ENCODE data around the gene EZR.

The EZR gene

DNA sequence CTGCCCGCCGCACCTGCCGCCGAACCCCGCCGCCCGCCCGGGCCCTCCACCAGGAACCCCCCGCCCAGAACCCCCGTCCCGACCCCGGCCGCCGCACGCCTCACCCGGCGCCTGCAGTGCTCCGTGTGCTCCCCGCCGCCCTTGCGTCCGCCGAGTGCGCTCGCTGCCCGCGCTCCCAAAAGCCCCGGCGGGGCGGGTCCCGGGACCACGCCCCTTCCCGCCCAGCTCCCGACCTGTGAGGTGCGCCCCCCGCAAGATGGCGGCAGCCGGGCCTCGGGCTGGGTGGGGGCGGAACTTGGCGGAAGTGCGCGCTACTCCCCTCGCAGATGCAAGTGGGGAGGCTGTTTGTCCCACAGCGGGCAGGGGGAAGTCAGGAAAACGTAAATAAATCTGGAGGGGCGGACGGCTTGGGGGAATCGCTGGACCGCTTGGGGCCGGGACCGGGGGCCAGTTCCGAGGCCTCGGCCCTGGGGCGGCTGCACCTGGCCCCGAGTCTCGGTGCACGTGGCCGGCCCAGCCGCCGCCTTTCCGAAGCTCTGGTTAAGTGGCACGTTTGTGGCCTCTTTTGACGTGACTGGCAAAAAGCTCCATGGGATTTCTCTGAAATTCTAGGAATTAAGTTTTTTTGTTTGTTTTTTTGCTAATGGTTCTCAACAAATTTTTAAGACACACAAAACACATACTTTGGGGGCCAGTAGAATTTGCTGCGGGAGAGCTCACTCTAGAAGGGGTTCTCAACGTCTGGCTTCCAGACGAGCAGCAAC is at the start of gene EZR:
EZR (minus strand) TSS at position 156 of the 764 bp plus-strand sequence. CDS start 1,275 bp downstream, outside the sequence.
- peak within 1 kb of the TSS; percentile 99 for H3K4me3 ChIP-seq
- TF ChIP-seq, protein P1, sequence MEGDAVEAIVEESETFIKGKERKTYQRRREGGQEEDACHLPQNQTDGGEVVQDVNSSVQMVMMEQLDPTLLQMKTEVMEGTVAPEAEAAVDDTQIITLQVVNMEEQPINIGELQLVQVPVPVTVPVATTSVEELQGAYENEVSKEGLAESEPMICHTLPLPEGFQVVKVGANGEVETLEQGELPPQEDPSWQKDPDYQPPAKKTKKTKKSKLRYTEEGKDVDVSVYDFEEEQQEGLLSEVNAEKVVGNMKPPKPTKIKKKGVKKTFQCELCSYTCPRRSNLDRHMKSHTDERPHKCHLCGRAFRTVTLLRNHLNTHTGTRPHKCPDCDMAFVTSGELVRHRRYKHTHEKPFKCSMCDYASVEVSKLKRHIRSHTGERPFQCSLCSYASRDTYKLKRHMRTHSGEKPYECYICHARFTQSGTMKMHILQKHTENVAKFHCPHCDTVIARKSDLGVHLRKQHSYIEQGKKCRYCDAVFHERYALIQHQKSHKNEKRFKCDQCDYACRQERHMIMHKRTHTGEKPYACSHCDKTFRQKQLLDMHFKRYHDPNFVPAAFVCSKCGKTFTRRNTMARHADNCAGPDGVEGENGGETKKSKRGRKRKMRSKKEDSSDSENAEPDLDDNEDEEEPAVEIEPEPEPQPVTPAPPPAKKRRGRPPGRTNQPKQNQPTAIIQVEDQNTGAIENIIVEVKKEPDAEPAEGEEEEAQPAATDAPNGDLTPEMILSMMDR (IDR thresholded peaks at IDR 0.05): no peak
- peak; percentile 85 for DNase-seq (ENCODE audit: low spot score)
- peak within 1 kb of the TSS; percentile 93 to 100 for H3K27ac ChIP-seq

DNA sequence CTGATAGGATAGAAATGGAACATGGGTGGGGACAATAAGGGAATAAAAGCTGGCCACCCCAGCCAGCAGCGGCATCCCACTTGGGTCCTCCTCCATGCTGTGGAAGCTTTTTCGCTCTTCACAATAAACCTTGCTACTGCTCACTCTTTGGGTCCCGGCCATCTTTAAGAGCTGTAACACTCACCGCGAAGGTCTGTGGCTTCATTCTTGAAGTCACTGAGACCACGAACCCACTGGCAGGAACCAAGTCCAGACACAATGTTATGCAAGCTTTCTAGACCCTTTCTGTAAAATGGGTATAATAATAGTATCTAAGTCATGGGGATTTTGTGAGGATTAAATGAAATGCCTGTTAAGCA is 48.9 kb upstream of the EZR start:
- no peak overlapping the region for H3K27ac ChIP-seq
- no peak for DNase-seq (ENCODE audit: low spot score)
- TF ChIP-seq, protein P1 (IDR thresholded peaks at IDR 0.05): no peak
- no peak overlapping the region for H3K4me3 ChIP-seq

DNA sequence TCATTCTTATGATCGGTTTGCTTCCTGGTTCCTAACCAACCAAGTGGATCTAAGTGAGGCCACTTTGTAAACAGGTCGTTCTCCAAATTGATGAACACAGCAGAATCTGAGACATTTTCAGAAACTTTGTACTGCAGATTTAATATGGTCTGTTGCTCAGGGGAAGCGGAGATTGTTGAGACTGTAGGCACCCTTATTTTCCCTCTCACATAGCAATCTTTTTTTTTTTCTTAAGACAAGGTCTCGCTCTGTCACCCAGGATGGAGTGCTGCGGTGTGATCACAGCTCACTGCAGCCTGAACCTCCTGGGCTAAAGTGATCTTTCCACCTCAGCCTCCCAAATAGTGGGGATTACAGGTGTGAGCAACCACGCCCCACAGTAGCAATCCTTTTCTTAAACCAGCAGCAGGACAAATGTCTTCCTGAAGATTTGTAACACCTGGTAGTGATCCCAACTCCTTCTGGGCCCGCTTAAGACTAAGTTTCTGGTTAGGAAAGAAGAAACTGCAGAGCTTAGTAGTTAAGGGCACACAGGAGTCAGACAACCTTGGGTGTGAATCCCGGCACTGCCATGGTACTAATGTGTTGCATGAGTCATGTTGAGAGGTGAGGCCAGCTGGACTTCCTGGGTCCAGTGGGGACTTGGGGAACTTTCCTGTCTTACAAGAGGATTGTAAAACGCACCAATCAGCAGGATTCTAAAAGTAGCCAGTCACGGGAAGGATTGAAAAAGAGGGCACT is 48.4 kb upstream of the EZR start:
- DNase-seq (ENCODE audit: low spot score): no peak
- H3K4me3 ChIP-seq: no peak overlapping the region
- H3K27ac ChIP-seq: no peak overlapping the region
- TF ChIP-seq, protein P1 (IDR thresholded peaks at IDR 0.05): no peak

DNA sequence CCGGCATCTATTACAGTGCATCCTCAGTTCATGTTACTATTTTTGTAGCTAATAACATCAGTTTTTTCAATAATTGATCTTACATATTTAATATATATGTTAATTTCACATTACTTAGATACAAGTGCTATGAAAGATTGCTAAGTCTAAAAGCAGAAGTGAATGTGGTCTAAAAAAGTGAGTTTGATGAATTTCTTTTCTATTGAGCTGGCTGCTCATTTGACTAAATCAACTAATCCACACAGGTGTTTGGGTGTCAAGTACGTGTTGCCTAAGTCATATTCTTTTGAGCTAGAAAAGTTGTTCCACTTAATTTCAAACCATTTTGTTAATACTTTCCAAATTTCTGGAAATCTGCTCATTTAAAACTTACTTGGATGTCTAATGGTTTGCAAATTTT is 46.6 kb upstream of the EZR start:
- Histone ChIP-seq H3K27ac (no peak overlapping the region), H3K4me3 (no peak overlapping the region)
- TF ChIP-seq, protein P1 (IDR thresholded peaks at IDR 0.05): no peak
- DNase-seq (ENCODE audit: low spot score): no peak

DNA sequence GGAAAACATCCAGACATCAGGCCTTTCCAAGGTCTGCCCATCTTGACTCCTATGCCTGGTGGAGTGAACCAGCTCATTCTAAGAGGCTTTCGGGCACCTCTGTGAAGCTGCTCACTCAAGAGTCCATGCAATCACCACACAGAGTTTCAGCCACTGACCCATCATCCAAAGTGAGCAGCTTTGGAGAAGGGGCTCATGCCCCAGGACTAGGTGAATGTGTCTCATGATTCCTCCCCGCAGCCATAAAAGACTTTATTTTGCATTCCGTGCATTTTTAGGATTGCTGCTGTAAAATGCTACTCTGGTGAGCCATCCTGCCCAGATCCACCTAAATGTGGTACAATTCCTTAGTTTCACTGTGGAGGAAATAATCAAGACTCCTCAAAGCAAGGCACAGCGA is 44.5 kb upstream of the EZR start:
- Histone ChIP-seq H3K4me3 (no peak overlapping the region), H3K27ac (no peak overlapping the region)
- TF ChIP-seq, protein P1 (IDR thresholded peaks at IDR 0.05): no peak
- no peak for DNase-seq (ENCODE audit: low spot score)

DNA sequence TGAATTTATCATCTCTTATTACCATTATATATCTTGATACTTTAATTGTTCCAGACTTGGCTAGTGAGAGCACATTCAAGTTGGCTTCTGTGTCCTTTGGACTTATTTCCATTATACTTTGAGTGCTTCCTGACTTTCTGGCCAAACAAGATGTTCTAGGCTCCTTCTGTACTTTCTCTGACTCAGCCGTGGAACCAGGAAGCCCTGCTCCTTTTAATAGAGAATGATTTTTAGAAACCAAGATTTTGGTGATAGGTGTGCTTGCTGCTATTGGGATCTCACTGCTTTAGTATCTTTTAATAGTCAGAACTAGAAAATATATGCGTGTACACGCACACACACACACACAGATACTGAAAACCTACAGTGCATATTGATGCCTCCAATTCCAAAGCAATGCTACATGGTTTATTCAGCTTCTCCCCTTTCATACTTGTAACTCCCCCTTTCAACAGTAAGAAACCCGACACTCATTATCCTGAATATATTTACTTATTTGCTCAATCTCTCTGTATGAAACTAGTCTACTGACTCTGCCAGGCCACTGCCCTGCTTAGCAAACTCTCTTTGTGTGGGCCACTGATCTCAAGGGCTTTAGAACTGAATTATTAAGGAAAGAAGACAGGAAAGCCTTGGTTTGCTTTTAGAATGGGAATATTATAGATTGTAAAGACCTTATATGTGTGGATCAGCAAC is 42.7 kb upstream of the EZR start:
- H3K4me3 ChIP-seq: no peak overlapping the region
- no peak overlapping the region for H3K27ac ChIP-seq
- TF ChIP-seq, protein P1 (IDR thresholded peaks at IDR 0.05): no peak
- DNase-seq (ENCODE audit: low spot score): no peak

Data from coronary artery (tissue), 2 donors.